Bronchial epithelial cell (primary cell): ENCODE measurements around the gene HAAO. TPM values are rescaled to one million over a fixed set of nuclear protein-coding genes. Genes with fewer than 3 reads are reported as not detected.

Source experiments
- DNase-seq: peaks from one replicate; pipeline ENCODE4 v3.0.0-alpha.2; 2010; ENCODE audit warnings: low read depth
- FAIRE-seq: peaks from 2 replicates; lab custom pipeline; 2011; peaks lifted over from hg19 to GRCh38; lab: Jason Lieb, UNC
- H3K27me3 ChIP-seq: 2 replicates; pipeline ENCODE4 v1.5.1; 2011; ENCODE audit warnings: low read length; ENCODE audit not compliant: control insufficient read depth, insufficient read depth
- H3K36me3 ChIP-seq: 2 replicates; pipeline ENCODE4 v1.5.1; 2011; ENCODE audit warnings: low read length; ENCODE audit not compliant: control insufficient read depth, insufficient read depth
- H3K4me3 ChIP-seq: 2 replicates; pipeline ENCODE4 v1.5.1; 2011; ENCODE audit warnings: mild to moderate bottlenecking, low read depth, low read length, control low read depth
- CTCF ChIP-seq: IDR thresholded peaks from 2 replicates; pipeline ENCODE4 v1.5.1; 2011; ENCODE audit warnings: mild to moderate bottlenecking, moderate library complexity, low read length, control low read depth, inconsistent platforms; ENCODE audit not compliant: insufficient read depth, severe bottlenecking
- total RNA-seq: library from RNA; depleted of rRNA; stranded (reverse); fragments of >200 nt; gene quantifications from 2 replicates; pipeline ENCODE4 v1.2.1, GENCODE V29; 2014

The HAAO gene
- total RNA-seq, 1 donor from 2014 or later: not detected

- peak; percentile 78 for DNase-seq
Observed at GRCh38 chr2:42725657-42726056, 66.7 kb downstream of the HAAO start.

GRCh38 chr2:42724886-42725285 lies 67.5 kb downstream of the HAAO start:
- Histone ChIP-seq H3K27me3 (no peaks in the 10 kb centered on the region), H3K4me3 (no peak overlapping the region), H3K36me3 (no peaks in the 10 kb centered on the region)
- TF ChIP-seq CTCF: no peak
- no peak for DNase-seq
- FAIRE-seq: no peak

More at GRCh38 chr2:42725657-42726056, 66.7 kb downstream of the HAAO start:
- FAIRE-seq: no peak
- Histone ChIP-seq H3K36me3 (no peaks in the 10 kb centered on the region), H3K27me3 (no peaks in the 10 kb centered on the region), H3K4me3 (no peak overlapping the region)
- TF ChIP-seq CTCF: no peak

GRCh38 chr2:42723465-42723864 lies 68.9 kb downstream of the HAAO start:
- H3K36me3 ChIP-seq: no peaks in the 10 kb centered on the region
- TF ChIP-seq CTCF: no peak
- FAIRE-seq (no peak), DNase-seq (no peak)
- no peaks in the 10 kb centered on the region for H3K27me3 ChIP-seq
- H3K4me3 ChIP-seq: no peak overlapping the region

- Histone ChIP-seq H3K36me3 (no peaks in the 10 kb centered on the region), H3K27me3 (no peaks in the 10 kb centered on the region), H3K4me3 (no peak overlapping the region)
- TF ChIP-seq CTCF: no peak
- FAIRE-seq (no peak), DNase-seq (peak; percentile 87)
Observed at GRCh38 chr2:42722320-42723190, 69.8 kb downstream of the HAAO start.

- FAIRE-seq: no peak
- H3K27me3 ChIP-seq: no peaks in the 10 kb centered on the region
- TF ChIP-seq CTCF: no peak
Observed at GRCh38 chr2:42721898-42722297, 70.5 kb downstream of the HAAO start.

More at GRCh38 chr2:42721898-42722297, 70.5 kb downstream of the HAAO start:
- H3K4me3 ChIP-seq: no peak overlapping the region
- DNase-seq: peak; percentile 5
- H3K36me3 ChIP-seq: no peaks in the 10 kb centered on the region

Other genes starting within 250 kb of the HAAO start
- 18.2 and 30.2 TPM in 2 replicates for gene MTA3, start 224.0 kb downstream of the HAAO start, total RNA-seq
- gene OXER1, start 28.4 kb downstream of the HAAO start, total RNA-seq: not detected in 2 replicates